Measurements from ENCODE around the gene CD151. TPM values are rescaled to one million over a fixed set of nuclear protein-coding genes. Genes with fewer than 3 reads are reported as not detected.

CD151 gene
- total RNA-seq, 1 experiment from 2014 or later = 892 TPM

GRCh38 chr11:871472-871871, 38.7 kb downstream of the CD151 start:
- DNase-seq (ENCODE audit: low spot score) = no peak

DNA sequence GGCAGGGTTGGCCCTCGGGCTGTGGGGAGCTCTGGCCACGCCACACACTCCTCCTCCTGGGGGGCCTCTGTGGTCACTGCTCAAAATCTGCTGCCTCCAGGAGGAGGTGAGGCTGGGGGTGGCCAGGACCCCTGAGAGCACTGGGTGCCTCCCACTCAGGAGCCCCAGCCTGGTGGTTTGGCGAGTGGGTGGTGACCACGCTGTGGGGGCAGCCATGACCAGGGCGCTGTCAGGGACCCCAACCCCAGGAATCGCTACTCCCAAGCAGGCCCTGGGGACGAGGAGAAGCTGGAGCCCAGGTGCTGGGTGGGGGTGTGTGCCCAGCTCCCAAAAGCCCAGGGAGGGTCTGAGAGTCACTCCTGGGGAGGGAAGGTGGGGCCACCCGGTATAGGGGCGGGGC, 40.0 kb downstream of the CD151 start:
- no peak for DNase-seq (ENCODE audit: low spot score)

DNA sequence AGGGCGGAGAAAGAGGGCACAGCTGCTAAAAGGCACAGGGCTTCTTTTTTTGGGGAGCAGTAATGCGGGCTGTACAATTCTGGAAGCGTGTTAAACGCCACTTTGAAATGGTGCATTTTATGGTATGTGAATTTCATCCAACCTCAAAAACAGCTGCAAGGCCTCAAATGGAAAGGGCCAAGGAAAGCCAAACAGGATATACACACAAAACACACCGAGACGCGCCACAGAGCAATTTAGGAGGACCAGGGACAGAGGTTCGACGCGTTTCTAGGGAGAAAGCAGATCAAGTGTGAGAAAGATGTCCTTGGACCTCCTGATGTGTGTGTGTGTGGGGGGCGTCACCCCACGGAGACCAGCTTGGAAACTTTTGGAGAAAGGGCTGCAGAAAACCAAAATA, 41.0 kb downstream of the CD151 start:
- no peak for DNase-seq (ENCODE audit: low spot score)

GRCh38 chr11:875203-875602, 42.5 kb downstream of the CD151 start:
- DNase-seq (ENCODE audit: low spot score) = no peak

DNA sequence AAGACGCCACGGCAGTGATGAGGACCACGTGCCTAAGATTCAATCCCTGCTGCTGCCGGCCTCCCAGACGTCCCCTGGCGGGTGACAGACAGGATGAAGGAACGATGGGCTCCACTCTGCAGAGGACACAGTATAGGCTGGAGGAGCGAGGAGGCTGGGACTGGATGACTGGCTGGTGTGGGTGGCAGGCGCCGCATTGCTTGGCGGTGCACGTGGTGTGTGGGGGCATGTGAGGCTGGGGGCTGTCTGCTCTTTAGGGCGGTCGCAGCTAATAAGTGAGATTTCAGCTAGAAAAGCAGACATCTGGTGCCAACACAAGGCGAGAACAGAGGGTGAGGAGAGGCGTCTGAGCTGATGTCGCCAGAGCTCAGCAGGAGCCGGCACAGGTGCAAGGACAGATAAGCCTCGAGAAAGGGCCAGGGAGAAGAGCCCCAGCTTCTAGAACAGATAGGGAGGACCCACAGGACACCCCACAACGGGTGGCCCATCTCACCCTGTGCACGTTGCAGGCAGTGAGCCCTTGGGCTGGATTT, 43.1 kb downstream of the CD151 start:
- DNase-seq (ENCODE audit: low spot score) = no peak

DNA sequence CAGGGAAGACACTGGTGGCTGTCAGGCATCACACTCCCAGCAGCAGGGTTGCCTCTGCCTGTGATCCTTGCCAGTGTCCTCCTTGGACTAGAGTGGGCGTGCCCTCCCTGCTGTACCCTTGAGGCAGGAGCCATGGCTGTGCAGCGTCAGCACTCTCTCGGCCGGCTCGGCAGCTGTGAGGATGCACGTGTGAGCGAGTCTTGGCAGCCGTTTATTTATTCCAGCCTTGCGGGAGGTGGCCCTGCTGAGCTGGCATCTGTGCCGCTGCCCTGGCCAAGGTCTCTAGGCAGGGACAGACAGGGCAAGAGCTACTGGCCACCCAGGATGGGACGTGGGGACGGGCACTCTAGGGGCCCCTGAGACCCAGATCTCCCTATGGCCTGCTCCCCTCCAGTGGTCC, 43.8 kb downstream of the CD151 start:
- DNase-seq (ENCODE audit: low spot score) = peak; percentile 49

DNA sequence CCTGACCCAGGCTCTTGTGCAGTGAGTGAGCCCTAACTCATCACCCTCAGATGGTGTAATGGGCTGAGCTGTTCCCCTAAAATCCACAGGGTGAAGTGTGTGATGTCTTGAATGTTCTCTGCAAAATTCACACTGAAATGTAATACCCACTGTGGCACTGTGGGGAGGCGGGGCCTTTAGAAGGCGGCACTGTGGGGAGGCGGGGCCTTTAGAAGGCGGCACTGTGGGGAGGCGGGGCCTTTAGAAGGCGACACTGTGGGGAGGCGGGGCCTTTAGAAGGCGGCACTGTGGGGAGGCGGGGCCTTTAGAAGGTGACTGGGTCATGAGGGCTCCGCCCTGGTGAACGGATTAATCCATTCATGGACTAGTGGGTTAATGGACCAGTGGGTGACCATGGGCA, 44.8 kb downstream of the CD151 start:
- DNase-seq (ENCODE audit: low spot score) = peak; percentile 30

- no peak for DNase-seq (ENCODE audit: low spot score)
Measured at GRCh38 chr11:880447-880846, 47.7 kb downstream of the CD151 start.

- DNase-seq (ENCODE audit: low spot score) = no peak
Measured at GRCh38 chr11:882596-882995, 49.8 kb downstream of the CD151 start.

DNA sequence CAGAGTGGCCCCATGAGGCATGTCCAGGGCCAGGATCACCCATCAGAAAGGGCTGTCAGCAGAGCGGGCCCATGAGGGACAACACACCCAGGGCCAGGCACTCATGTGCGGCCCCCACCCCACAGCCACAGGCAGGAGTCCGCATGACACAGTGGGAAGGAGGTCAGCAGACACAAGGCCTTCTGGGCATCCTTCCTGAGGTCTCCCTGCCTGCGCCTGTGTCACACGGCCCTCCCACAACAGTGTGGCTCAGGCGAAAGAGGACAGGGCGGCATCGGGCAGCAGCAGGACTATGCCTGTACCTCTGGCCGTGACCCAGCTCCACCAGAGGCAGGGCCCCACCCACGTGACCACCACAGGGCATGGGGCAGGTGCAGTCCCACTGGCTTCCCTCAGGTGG, 50.8 kb downstream of the CD151 start:
- DNase-seq (ENCODE audit: low spot score) = no peak

DNA sequence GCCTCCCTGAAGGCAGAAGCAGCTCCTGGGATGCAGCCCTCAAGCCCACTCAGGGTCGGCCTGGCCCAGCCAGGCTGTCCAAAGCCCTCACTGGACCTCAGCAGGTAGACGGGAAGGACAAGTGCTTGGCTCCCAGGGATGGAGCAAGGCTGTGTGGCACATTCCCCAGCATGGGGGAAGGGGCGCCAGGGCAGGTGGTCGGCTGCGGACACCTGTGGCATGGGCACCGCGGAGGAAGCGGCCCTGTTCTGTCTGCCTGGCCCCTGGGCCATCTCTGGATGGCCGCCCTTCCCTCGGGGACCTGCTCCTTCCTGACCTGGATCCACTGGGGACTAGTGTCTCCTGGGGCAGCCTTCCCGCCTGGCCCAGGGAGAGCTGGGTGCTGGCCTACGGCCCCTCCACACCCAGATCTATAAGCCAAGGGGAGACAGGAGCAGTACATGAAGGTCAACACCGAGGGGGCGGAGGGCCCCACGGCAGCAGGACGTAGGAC, 51.9 kb downstream of the CD151 start:
- no peak for DNase-seq (ENCODE audit: low spot score)

DNA sequence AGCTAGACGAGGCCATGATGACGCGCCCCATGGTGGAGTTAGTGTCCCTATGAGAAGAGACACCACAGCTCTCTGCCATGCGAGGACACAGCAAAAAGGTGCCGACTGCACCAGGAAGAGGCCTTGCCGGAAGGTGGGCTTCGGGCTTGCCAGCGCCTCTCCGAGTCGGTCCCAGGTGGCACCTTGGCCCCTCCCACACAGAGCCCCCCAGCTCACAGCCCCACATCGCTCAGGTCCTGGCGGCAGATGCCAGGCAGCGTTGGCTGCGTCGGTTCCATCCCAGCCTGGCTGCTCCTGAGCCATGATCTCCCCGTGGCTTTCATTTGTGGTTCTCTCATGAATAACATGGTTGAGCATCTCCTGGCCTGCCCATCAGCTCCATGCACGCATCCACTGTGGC, 53.8 kb downstream of the CD151 start:
- no peak for DNase-seq (ENCODE audit: low spot score)

DNA sequence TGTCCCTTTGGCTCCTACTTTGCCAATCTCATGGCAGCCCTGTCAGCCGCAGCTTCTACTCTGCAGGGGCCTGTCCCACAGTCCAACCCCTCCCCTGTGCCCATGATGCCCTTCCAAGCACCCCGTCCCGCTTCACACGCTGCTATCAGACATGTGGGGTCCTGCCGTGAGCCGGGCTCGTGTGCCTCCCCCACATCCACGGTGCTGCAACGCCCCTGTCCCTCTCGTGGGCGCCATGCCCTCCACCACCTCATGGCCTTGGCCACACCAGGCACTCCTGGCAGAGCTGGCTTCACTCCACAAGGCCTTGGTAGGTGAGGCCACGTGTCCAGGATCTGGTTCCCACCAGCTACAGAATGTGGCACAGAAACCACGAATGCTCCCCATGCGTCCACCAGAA, 54.8 kb downstream of the CD151 start:
- DNase-seq (ENCODE audit: low spot score) = no peak

Other genes starting within 250 kb of the CD151 start
- 6.4 and 12.0 TPM in 2 replicates for gene IRF7, start 217.0 kb upstream of the CD151 start, total RNA-seq (2014; rRNA removed; shearing (Covaris generic))
- not detected in 2 replicates for gene CDHR5, start 208.0 kb upstream of the CD151 start, total RNA-seq (2014; rRNA removed; shearing (Covaris generic))
- gene SCT, start 205.8 kb upstream of the CD151 start, total RNA-seq (2014; rRNA removed; shearing (Covaris generic)) = not detected in 2 replicates
- not detected in 2 replicates for gene DRD4, start 195.7 kb upstream of the CD151 start, total RNA-seq (2014; rRNA removed; shearing (Covaris generic))
- 12.8 and 20.2 TPM in 2 replicates for gene DEAF1, start 137.7 kb upstream of the CD151 start, total RNA-seq (2014; rRNA removed; shearing (Covaris generic))
- 17.1 and 17.9 TPM in 2 replicates for gene TMEM80, start 137.1 kb upstream of the CD151 start, total RNA-seq (2014; rRNA removed; shearing (Covaris generic))
- 64.9 and 108 TPM in 2 replicates for gene EPS8L2, start 126.7 kb upstream of the CD151 start, total RNA-seq (2014; rRNA removed; shearing (Covaris generic))
- gene TALDO1, start 85.5 kb upstream of the CD151 start, total RNA-seq (2014; rRNA removed; shearing (Covaris generic)) = 417 and 483 TPM in 2 replicates
- 33.7 and 42.7 TPM in 2 replicates for gene GATD1, start 55.5 kb upstream of the CD151 start, total RNA-seq (2014; rRNA removed; shearing (Covaris generic))
- gene CEND1, start 42.9 kb upstream of the CD151 start, total RNA-seq (2014; rRNA removed; shearing (Covaris generic)) = not detected in 2 replicates
- gene SLC25A22, start 34.7 kb upstream of the CD151 start, total RNA-seq (2014; rRNA removed; shearing (Covaris generic)) = 43.7 and 46.5 TPM in 2 replicates
- gene PIDD1, start 27.7 kb upstream of the CD151 start, total RNA-seq (2014; rRNA removed; shearing (Covaris generic)) = 5.7 and 6.0 TPM in 2 replicates
- gene RPLP2, start 23.0 kb upstream of the CD151 start, total RNA-seq (2014; rRNA removed; shearing (Covaris generic)) = 399 and 585 TPM in 2 replicates
- gene PNPLA2, start 14.0 kb upstream of the CD151 start, total RNA-seq (2014; rRNA removed; shearing (Covaris generic)) = 17.0 and 33.8 TPM in 2 replicates
- not detected in 2 replicates for gene CRACR2B, start 5.0 kb upstream of the CD151 start, total RNA-seq (2014; rRNA removed; shearing (Covaris generic))
- 132 and 157 TPM in 2 replicates for gene POLR2L, start 9.6 kb downstream of the CD151 start, total RNA-seq (2014; rRNA removed; shearing (Covaris generic))
- gene TSPAN4, start 9.9 kb downstream of the CD151 start, total RNA-seq (2014; rRNA removed; shearing (Covaris generic)) = 195 and 210 TPM in 2 replicates
- gene CHID1, start 77.9 kb downstream of the CD151 start, total RNA-seq (2014; rRNA removed; shearing (Covaris generic)) = 54.5 and 66.7 TPM in 2 replicates
- gene AP2A2, start 92.9 kb downstream of the CD151 start, total RNA-seq (2014; rRNA removed; shearing (Covaris generic)) = 27.8 and 29.4 TPM in 2 replicates
- not detected in 2 replicates for gene MUC6, start 203.8 kb downstream of the CD151 start, total RNA-seq (2014; rRNA removed; shearing (Covaris generic))
- gene MUC2, start 241.9 kb downstream of the CD151 start, total RNA-seq (2014; rRNA removed; shearing (Covaris generic)) = not detected in 2 replicates